ENCODE data around the gene UGT1A9. TPM values are rescaled to one million over a fixed set of nuclear protein-coding genes. Genes with fewer than 3 reads are reported as not detected.

The UGT1A9 gene
- total RNA-seq = 0.13 and 0.16 TPM in 2 replicates

DNA sequence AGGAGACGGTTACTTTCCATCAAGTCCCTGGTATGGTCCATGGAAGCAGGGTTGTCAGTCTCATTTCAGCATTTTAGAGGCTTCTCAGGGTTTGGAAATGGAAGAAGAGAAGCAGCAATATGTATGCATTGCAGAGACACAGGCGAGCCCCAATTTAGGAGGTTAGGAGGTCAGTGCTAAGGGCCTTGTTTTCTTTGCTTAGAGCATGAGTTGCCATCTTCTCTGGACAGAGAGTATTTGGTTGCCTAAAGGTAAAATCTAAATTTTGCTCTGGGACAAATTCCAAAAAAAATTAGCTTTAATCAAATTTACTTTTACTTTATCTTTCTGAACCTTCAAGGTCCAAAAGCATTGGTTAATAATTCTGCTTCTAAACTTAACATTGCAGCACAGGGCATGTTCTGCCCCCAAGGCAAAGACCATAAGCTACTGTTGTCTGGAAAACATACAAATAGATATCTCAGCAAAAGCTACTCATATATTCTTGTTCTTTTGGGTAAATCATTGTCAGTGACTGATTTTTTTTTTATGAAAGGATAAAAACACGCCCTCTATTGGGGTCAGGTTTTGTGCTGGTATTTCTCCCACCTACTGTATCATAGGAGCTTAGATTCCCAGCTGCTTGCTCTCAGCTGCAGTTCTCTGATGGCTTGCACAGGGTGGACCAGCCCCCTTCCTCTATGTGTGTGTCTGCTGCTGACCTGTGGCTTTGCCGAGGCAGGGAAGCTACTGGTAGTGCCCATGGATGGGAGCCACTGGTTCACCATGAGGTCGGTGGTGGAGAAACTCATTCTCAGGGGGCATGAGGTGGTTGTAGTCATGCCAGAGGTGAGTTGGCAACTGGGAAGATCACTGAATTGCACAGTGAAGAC, at the start of gene UGT1A9:
Gene UGT1A9 (plus strand): TSS at position 609 of the 872 bp plus-strand sequence. CDS start 37 bp downstream, at position 646.

DNA sequence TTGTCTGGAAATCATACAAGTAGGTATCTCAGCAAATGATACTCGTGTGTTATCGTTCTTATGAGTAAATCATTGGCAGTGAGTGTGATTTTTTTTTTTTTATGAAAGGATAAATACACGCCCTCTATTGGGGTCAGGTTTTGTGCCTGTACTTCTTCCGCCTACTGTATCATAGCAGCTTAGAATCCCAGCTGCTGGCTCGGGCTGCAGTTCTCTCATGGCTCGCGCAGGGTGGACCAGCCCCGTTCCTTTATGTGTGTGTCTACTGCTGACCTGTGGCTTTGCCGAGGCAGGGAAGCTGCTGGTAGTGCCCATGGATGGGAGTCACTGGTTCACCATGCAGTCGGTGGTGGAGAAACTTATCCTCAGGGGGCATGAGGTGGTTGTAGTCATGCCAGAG, 35.4 kb upstream of the UGT1A9 start, which contains the start of gene UGT1A10:
Gene UGT1A10 (plus strand): TSS at position 143 of the 400 bp plus-strand sequence. CDS start 75 bp downstream, at position 218.

DNA sequence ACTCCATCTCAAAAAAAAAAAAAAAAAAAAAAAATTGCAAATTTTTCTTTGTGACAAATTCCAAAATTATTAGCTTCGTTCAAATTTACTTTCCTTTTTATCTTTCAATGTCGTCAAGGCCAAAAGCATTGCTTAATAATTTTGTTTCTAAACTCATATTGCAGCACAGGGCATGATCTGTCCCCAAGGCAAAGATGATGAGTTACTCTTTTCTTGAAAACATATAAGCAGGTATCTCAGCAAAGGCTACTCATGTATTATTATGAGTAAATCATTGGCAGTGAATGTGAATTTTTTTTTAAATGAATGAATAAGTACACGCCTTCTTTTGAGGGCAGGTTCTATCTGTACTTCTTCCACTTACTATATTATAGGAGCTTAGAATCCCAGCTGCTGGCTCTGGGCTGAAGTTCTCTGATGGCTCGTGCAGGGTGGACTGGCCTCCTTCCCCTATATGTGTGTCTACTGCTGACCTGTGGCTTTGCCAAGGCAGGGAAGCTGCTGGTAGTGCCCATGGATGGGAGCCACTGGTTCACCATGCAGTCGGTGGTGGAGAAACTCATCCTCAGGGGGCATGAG, 9.9 kb downstream of the UGT1A9 start, which contains the start of gene UGT1A7:
Gene UGT1A7 (plus strand): TSS at position 381 of the 579 bp plus-strand sequence. CDS start 37 bp downstream, at position 418.

DNA sequence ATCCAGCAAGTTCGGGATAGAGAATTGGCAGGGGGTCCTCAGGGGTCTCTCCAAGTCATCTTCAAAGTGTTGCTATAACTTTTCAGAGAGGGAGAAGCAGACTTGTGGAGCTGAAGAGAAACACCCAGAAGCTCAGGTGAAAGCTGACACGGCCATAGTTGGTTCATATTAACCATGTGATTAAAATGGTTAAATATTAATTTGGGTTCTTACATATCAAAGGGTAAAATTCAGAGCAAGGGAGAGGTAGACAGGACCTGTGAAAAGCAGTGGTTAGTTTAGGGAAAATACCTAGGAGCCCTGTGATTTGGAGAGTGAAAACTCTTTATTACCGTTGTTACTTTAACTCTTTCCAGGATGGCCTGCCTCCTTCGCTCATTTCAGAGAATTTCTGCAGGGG, 20.9 kb downstream of the UGT1A9 start, which contains the start of gene UGT1A6:
Gene UGT1A6 (plus strand): TSS at position 243 of the 400 bp plus-strand sequence. CDS start 115 bp downstream, at position 358.

DNA sequence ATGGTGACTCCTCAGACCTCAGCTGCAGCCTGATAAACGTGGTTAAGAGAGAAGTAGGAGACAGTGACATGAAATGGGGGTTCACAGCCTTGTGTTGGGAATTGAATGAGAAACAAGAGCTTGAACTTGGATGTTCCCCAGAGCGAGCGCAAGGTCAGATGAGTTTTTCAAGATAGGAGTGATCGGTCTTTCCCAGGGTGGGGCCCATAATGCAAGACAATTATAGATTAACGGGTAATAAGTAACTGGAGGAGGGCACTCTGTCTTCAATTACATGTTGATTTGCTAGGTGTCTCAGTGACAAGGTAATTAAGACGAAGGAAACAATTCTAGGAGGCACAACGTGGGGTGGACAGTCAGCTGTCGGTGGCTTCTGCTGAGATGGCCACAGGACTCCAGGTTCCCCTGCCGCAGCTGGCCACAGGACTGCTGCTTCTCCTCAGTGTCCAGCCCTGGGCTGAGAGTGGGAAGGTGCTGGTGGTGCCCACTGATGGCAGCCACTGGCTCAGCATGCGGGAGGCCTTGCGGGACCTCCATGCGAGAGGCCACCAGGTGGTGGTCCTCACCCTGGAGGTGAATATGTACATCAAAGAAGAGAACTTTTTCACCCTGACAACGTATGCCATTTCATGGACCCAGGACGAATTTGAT, 41.0 kb downstream of the UGT1A9 start, which contains the start of gene UGT1A5:
Gene UGT1A5 (plus strand): TSS at position 297 of the 651 bp plus-strand sequence. CDS start 85 bp downstream, at position 382.

DNA sequence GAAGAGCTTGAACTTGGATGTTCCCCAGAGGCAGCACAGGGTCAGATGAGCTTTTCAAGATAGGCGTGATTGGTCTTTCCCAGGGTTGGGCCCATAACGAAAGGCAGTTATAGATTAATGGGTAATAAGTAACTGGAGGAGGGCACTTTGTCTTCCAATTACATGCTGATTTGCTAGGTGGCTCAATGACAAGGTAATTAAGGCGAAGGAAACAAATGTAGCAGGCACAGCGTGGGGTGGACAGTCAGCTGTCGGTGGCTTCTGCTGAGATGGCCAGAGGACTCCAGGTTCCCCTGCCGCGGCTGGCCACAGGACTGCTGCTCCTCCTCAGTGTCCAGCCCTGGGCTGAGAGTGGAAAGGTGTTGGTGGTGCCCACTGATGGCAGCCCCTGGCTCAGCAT, 46.9 kb downstream of the UGT1A9 start, which contains the start of gene UGT1A4:
Gene UGT1A4 (plus strand): TSS at position 185 of the 400 bp plus-strand sequence. CDS start 85 bp downstream, at position 270.

DNA sequence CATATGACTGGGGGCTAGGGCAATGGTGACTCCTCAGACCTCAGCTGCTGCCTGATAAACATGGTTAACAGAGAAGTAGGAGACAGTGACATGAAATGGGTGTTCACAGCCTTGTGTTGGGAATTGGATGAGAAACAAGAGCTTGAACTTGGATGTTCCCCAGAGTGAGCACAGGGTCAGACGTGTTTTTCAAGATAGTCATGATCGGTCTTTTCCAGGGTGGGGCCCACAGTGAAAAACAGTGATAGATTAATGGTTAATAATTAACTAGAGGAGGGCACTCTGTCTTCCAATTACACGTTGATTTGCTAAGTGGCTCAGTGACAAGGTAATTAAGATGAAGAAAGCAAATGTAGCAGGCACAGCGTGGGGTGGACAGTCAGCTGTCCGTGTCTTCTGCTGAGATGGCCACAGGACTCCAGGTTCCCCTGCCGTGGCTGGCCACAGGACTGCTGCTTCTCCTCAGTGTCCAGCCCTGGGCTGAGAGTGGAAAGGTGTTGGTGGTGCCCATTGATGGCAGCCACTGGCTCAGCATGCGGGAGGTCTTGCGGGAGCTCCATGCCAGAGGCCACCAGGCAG, 57.1 kb downstream of the UGT1A9 start, which contains the start of gene UGT1A3:
Gene UGT1A3 (plus strand): TSS at position 320 of the 579 bp plus-strand sequence. CDS start 85 bp downstream, at position 405.

DNA sequence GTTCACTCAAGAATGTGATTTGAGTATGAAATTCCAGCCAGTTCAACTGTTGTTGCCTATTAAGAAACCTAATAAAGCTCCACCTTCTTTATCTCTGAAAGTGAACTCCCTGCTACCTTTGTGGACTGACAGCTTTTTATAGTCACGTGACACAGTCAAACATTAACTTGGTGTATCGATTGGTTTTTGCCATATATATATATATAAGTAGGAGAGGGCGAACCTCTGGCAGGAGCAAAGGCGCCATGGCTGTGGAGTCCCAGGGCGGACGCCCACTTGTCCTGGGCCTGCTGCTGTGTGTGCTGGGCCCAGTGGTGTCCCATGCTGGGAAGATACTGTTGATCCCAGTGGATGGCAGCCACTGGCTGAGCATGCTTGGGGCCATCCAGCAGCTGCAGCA, 88.3 kb downstream of the UGT1A9 start, which contains the start of gene UGT1A1:
Gene UGT1A1 (plus strand): TSS at position 228 of the 400 bp plus-strand sequence. CDS start 18 bp downstream, at position 246.

DNA sequence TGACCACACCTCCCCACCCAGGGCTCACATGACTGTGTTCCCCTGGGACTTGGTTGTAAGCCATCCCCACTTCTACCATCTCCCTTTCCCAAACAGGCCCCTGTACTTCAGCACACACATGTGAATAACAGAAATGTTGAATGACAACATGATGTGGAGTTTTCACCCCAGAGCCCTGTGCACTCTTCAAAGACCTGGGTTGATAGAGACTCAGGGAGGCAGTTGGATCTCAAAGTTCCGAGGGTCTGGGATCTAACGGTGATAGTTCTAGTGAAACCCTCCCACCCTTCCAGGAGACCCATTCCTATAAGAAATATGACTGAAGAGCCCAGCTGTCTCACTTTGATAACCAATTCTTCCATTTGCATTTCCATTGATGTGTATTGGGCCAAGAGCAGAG, 106.3 kb downstream of the UGT1A9 start, which contains the start of gene MROH2A:
Gene MROH2A (plus strand): TSS at position 301 of the 400 bp plus-strand sequence. CDS start 1,029 bp downstream, outside the sequence.

Other genes starting within 250 kb of the UGT1A9 start
- 25.3 and 31.6 TPM in 2 replicates for gene USP40, start 105.1 kb upstream of the UGT1A9 start, total RNA-seq
- gene UGT1A8, start 54.3 kb upstream of the UGT1A9 start, total RNA-seq = not detected in 2 replicates
- not detected in 2 replicates for gene UGT1A10, start 35.5 kb upstream of the UGT1A9 start, total RNA-seq
- not detected in 2 replicates for gene UGT1A7, start 10.0 kb downstream of the UGT1A9 start, total RNA-seq
- 0.65 and 7.6 TPM in 2 replicates for gene UGT1A6, start 21.0 kb downstream of the UGT1A9 start, total RNA-seq
- gene UGT1A5, start 41.0 kb downstream of the UGT1A9 start, total RNA-seq = not detected in 2 replicates
- gene UGT1A4, start 46.8 kb downstream of the UGT1A9 start, total RNA-seq = not detected in 2 replicates
- not detected in 2 replicates for gene UGT1A3, start 57.1 kb downstream of the UGT1A9 start, total RNA-seq
- 0.13 TPM in 1 of 2 replicates, not detected in the other for gene UGT1A1, start 88.4 kb downstream of the UGT1A9 start, total RNA-seq
- gene MROH2A, start 106.4 kb downstream of the UGT1A9 start, total RNA-seq = not detected in 2 replicates
- gene HJURP, start 182.6 kb downstream of the UGT1A9 start, total RNA-seq = 2.7 and 62.2 TPM in 2 replicates
- 0.33 and 0.38 TPM in 2 replicates for gene TRPM8, start 245.5 kb downstream of the UGT1A9 start, total RNA-seq